ENCODE results near the gene SLC25A23. TPM values are rescaled to one million over a fixed set of nuclear protein-coding genes. Genes with fewer than 3 reads are reported as not detected.

The SLC25A23 gene
- total RNA-seq, 1 experiment from 2014 or later, result 89.5 TPM

- no peaks in the 10 kb centered on the region for H3K9me2 ChIP-seq (ENCODE audit: insufficient read depth)
- RAD21 ChIA-PET (ENCODE audit: low non-redundant PET in 1 of 2, low total read pairs in 2 of 2, uncharacterized antibody in 2 of 2, unreplicated experiment in 2 of 2), result no interaction called here
- peaks cover 27% of the 10 kb centered on the region for H3K79me2 ChIP-seq (ENCODE audit: insufficient read depth, low read length)
- no peak overlapping the region for H3K4me2 ChIP-seq (ENCODE audit: low read length)
- H3K9me3 ChIP-seq (ENCODE audit: control insufficient read depth in 1 of 2, insufficient read depth in 1 of 2, low read depth in 1 of 2, low read length in 2 of 2), result no peaks in the 10 kb centered on the region
- H3K36me3 ChIP-seq (ENCODE audit: control insufficient read depth in 1 of 2, insufficient read depth in 2 of 2, low read length in 2 of 2), result peaks cover 6 to 9% of the 10 kb centered on the region in 2 experiments; a peak in 2 of 4 replicates
- no peak overlapping the region for H3K27ac ChIP-seq (ENCODE audit: low read depth, low read length)
- intact Hi-C loops (cut with micrococcal nuclease), result no loop called here
- ATAC-seq (no peak), DNase-seq (ENCODE audit: low read depth, low spot score) (no peak)
- H4K20me1 ChIP-seq (ENCODE audit: insufficient read depth), result no peaks in the 10 kb centered on the region
- H3K4me1 ChIP-seq (ENCODE audit: control insufficient read depth in 1 of 2, insufficient read depth in 2 of 2, low read length in 2 of 2), result peaks cover 8 to 21% of the 10 kb centered on the region in 2 experiments
- BruUV-seq (replicated peaks), result no TSS peak
- TF ChIP-seq YY1 (IDR thresholded peaks at IDR 0.05; ENCODE audit: extremely low read depth, insufficient replicate concordance, low read depth, low read length) (no peak), SP1 (IDR thresholded peaks at IDR 0.05; ENCODE audit: low read depth) (no peak), POLR2A (IDR thresholded peaks at IDR 0.05; ENCODE audit: borderline replicate concordance, extremely low read depth, insufficient read depth, insufficient read length) (no peak), RAD21 (IDR thresholded peaks at IDR 0.05; ENCODE audit: low read depth) (no peak), EZH2 (IDR thresholded peaks at IDR 0.05) (no peak)
- no peak overlapping the region for H2AFZ ChIP-seq (ENCODE audit: low read depth, low read length, poor library complexity, severe bottlenecking)
- H3K27me3 ChIP-seq (ENCODE audit: insufficient read depth, low read length), result no peaks in the 10 kb centered on the region
- H3K9ac ChIP-seq (ENCODE audit: low read length), result no peak overlapping the region
- POLR2A ChIA-PET, result no interaction called here
- no peak overlapping the region for H3K4me3 ChIP-seq (replicated peaks in 1 of 2; ENCODE audit: low read depth in 1 of 2, low read length in 2 of 2)
- CTCF ChIA-PET, result no interaction called here
These were observed 64.8 kb downstream of the SLC25A23 start for GRCh38 chr19:6394831-6395230.

- ATAC-seq (peak; percentile 9), DNase-seq (ENCODE audit: low read depth, low spot score) (no peak)
- Histone ChIP-seq H3K27ac (ENCODE audit: low read depth, low read length) (peak overlapping the region; percentile 71), H3K9me2 (ENCODE audit: insufficient read depth) (no peaks in the 10 kb centered on the region), H3K36me3 (ENCODE audit: control insufficient read depth in 1 of 2, insufficient read depth in 2 of 2, low read length in 2 of 2) (peaks cover 10 to 12% of the 10 kb centered on the region in 2 experiments; a peak in 2 of 4 replicates), H3K79me2 (ENCODE audit: insufficient read depth, low read length) (peaks cover 32% of the 10 kb centered on the region), H3K27me3 (ENCODE audit: insufficient read depth, low read length) (no peaks in the 10 kb centered on the region), H3K4me1 (ENCODE audit: control insufficient read depth in 1 of 2, insufficient read depth in 2 of 2, low read length in 2 of 2) (peaks cover 8 to 21% of the 10 kb centered on the region in 2 experiments), H2AFZ (ENCODE audit: low read depth, low read length, poor library complexity, severe bottlenecking) (peak overlapping the region; percentile 44), H3K9ac (ENCODE audit: low read length) (peak overlapping the region; percentile 90), H4K20me1 (ENCODE audit: insufficient read depth) (no peaks in the 10 kb centered on the region), H3K9me3 (ENCODE audit: control insufficient read depth in 1 of 2, insufficient read depth in 1 of 2, low read depth in 1 of 2, low read length in 2 of 2) (no peaks in the 10 kb centered on the region), H3K4me3 (replicated peaks in 1 of 2; ENCODE audit: low read depth in 1 of 2, low read length in 2 of 2) (peak overlapping the region; percentile 69 to 90), H3K4me2 (ENCODE audit: low read length) (peak overlapping the region; percentile 79)
- TSS peak; percentile 83 for BruUV-seq (replicated peaks)
- ChIA-PET RAD21 (ENCODE audit: low non-redundant PET in 1 of 2, low total read pairs in 2 of 2, uncharacterized antibody in 2 of 2, unreplicated experiment in 2 of 2) (interaction anchor here in 1 of 2 experiments (1.0 kb wide), 1 partner anchor 31 kb away, joined by 3 read pairs; the partner anchor contains the start of gene KHSRP), POLR2A (interaction anchor here (0.6 kb wide), 1 partner anchor 21 kb away, joined by 9 read pairs; the partner anchor contains the start of gene ALKBH7), CTCF (no interaction called here)
- intact Hi-C loops (cut with micrococcal nuclease), result no loop called here
- TF ChIP-seq SP1 (IDR thresholded peaks at IDR 0.05; ENCODE audit: low read depth), result no peak
- no peak for TF ChIP-seq YY1 (IDR thresholded peaks at IDR 0.05; ENCODE audit: extremely low read depth, insufficient replicate concordance, low read depth, low read length)
- no peak for TF ChIP-seq ZBTB33 (IDR thresholded peaks at IDR 0.05; ENCODE audit: extremely low read depth, insufficient replicate concordance, low read length)
- no peak for TF ChIP-seq TCF7L2 (IDR thresholded peaks at IDR 0.05; ENCODE audit: borderline replicate concordance, extremely low read depth, insufficient read depth, insufficient read length)
These were observed 65.6 kb downstream of the SLC25A23 start for GRCh38 chr19:6393983-6394412.

Data from HCT116 (cell line).